GM19238 (cell line): ENCODE results near the gene SSX2IP.

ENCODE experiments used
- DNase-seq: peaks from one replicate; pipeline ENCODE4 v3.0.0; 2011; ENCODE audit warnings: low spot score; ENCODE audit not compliant: insufficient read length

The SSX2IP gene

GRCh38 chr1:84711121-84711520 is 20.9 kb upstream of the SSX2IP start:
- DNase-seq = no peak

GRCh38 chr1:84709131-84709530 is 18.9 kb upstream of the SSX2IP start:
- DNase-seq = no peak

- DNase-seq = no peak
Measured at GRCh38 chr1:84708031-84708430, 17.8 kb upstream of the SSX2IP start.

GRCh38 chr1:84705513-84705912 is 15.3 kb upstream of the SSX2IP start:
- no peak for DNase-seq

GRCh38 chr1:84704872-84705417 is 14.7 kb upstream of the SSX2IP start:
- no peak for DNase-seq

- DNase-seq = no peak
Measured at GRCh38 chr1:84703431-84703830, 13.2 kb upstream of the SSX2IP start.

GRCh38 chr1:84702143-84702542 is 11.9 kb upstream of the SSX2IP start:
- no peak for DNase-seq

GRCh38 chr1:84701376-84701775 is 11.1 kb upstream of the SSX2IP start:
- no peak for DNase-seq

GRCh38 chr1:84700070-84700469 is 9.8 kb upstream of the SSX2IP start:
- no peak for DNase-seq

- DNase-seq = no peak
Measured at GRCh38 chr1:84698151-84699110, 8.2 kb upstream of the SSX2IP start.

- DNase-seq = no peak
Measured at GRCh38 chr1:84693785-84694184, 3.5 kb upstream of the SSX2IP start.

GRCh38 chr1:84693005-84693404 is 2.7 kb upstream of the SSX2IP start:
- DNase-seq = no peak

GRCh38 chr1:84692391-84692790 is 2.1 kb upstream of the SSX2IP start:
- DNase-seq = no peak

GRCh38 chr1:84691122-84691783 is 992 bp upstream of the SSX2IP start:
- DNase-seq = no peak

- peak; percentile 27 for DNase-seq
Measured at GRCh38 chr1:84689514-84690396, 506 bp downstream of the SSX2IP start.

GRCh38 chr1:84688463-84689061 is 1.7 kb downstream of the SSX2IP start:
- no peak for DNase-seq

GRCh38 chr1:84687714-84688462 is 2.4 kb downstream of the SSX2IP start:
- no peak for DNase-seq

GRCh38 chr1:84686223-84686622 is 4.0 kb downstream of the SSX2IP start:
- DNase-seq = no peak

- DNase-seq = no peak
Measured at GRCh38 chr1:84683508-84683907, 6.8 kb downstream of the SSX2IP start.

GRCh38 chr1:84682047-84682446 is 8.2 kb downstream of the SSX2IP start:
- DNase-seq = no peak
